Loucy (cell line): ENCODE data around the gene UPK1A.

Source experiments
- EZH2phosphoT487 ChIP-seq: fragments of 200-600 bp; IDR thresholded peaks from 2 replicates; pipeline ENCODE4 v1.6.1; 2018; ENCODE audit warnings: antibody characterized with exemption, mild to moderate bottlenecking, moderate library complexity, borderline replicate concordance
- TF ChIP-seq, protein P1 (sequence below): fragments of 200-600 bp; sonication (generic); conservative IDR thresholded peaks from 2 replicates; pipeline ENCODE4 v1.5.1; 2014; ENCODE audit warnings: mild to moderate bottlenecking, antibody characterized with exemption, low read length

GRCh38 chr19:35693835-35694599 is 27.7 kb downstream of the UPK1A start:
- TF ChIP-seq, protein P1, sequence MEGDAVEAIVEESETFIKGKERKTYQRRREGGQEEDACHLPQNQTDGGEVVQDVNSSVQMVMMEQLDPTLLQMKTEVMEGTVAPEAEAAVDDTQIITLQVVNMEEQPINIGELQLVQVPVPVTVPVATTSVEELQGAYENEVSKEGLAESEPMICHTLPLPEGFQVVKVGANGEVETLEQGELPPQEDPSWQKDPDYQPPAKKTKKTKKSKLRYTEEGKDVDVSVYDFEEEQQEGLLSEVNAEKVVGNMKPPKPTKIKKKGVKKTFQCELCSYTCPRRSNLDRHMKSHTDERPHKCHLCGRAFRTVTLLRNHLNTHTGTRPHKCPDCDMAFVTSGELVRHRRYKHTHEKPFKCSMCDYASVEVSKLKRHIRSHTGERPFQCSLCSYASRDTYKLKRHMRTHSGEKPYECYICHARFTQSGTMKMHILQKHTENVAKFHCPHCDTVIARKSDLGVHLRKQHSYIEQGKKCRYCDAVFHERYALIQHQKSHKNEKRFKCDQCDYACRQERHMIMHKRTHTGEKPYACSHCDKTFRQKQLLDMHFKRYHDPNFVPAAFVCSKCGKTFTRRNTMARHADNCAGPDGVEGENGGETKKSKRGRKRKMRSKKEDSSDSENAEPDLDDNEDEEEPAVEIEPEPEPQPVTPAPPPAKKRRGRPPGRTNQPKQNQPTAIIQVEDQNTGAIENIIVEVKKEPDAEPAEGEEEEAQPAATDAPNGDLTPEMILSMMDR: peak; percentile 100
- no peak for TF ChIP-seq EZH2phosphoT487
